HG02970 (cell line): ENCODE measurements around the gene NHP2.

ENCODE experiments used
- ATAC-seq: cut with Tn5 transposase; IDR thresholded peaks from one replicate; pipeline ENCODE4 v1.9.1; 2021; ENCODE audit warnings: mild to moderate bottlenecking, moderate library complexity, moderate number of reproducible peaks; ENCODE audit not compliant: unreplicated experiment, low FRiP score

The NHP2 gene

GRCh38 chr5:178177569-178177968 is 23.9 kb upstream of the NHP2 start:
- no peak for ATAC-seq

- ATAC-seq, result no peak
These were observed 23.1 kb upstream of the NHP2 start for GRCh38 chr5:178176791-178177190.

- no peak for ATAC-seq
These were observed 20.8 kb upstream of the NHP2 start for GRCh38 chr5:178174456-178174855.

GRCh38 chr5:178170455-178170854 is 16.8 kb upstream of the NHP2 start:
- ATAC-seq, result no peak

- no peak for ATAC-seq
These were observed 11.9 kb upstream of the NHP2 start for GRCh38 chr5:178165581-178165980.

- peak; percentile 80 for ATAC-seq
These were observed 10.4 kb upstream of the NHP2 start for GRCh38 chr5:178163772-178164735.

GRCh38 chr5:178162481-178162880 is 8.8 kb upstream of the NHP2 start:
- ATAC-seq, result no peak

- no peak for ATAC-seq
These were observed 6.5 kb upstream of the NHP2 start for GRCh38 chr5:178160176-178160575.

- ATAC-seq, result no peak
These were observed 1.4 kb upstream of the NHP2 start for GRCh38 chr5:178155065-178155464.

- no peak for ATAC-seq
These were observed 917 bp downstream of the NHP2 start for GRCh38 chr5:178152491-178153444.

GRCh38 chr5:178150977-178151734 is 2.5 kb downstream of the NHP2 start:
- ATAC-seq, result no peak

GRCh38 chr5:178149199-178149932 is 4.3 kb downstream of the NHP2 start:
- ATAC-seq, result no peak

- no peak for ATAC-seq
These were observed 6.3 kb downstream of the NHP2 start for GRCh38 chr5:178147406-178147805.

- no peak for ATAC-seq
These were observed 7.5 kb downstream of the NHP2 start for GRCh38 chr5:178145965-178146820.

- no peak for ATAC-seq
These were observed 9.8 kb downstream of the NHP2 start for GRCh38 chr5:178143901-178144300.

GRCh38 chr5:178143246-178143645 is 10.4 kb downstream of the NHP2 start:
- no peak for ATAC-seq

- ATAC-seq, result no peak
These were observed 11.0 kb downstream of the NHP2 start for GRCh38 chr5:178142642-178143041.

- no peak for ATAC-seq
These were observed 12.1 kb downstream of the NHP2 start for GRCh38 chr5:178141550-178141949.

- ATAC-seq, result no peak
These were observed 15.7 kb downstream of the NHP2 start for GRCh38 chr5:178137991-178138390.
